Activated B cell treated with CpG ODN at 0.5 μM for 24 hours (primary cell): Measurements from ENCODE around the gene SEC23IP. TPM values are rescaled to one million over a fixed set of nuclear protein-coding genes. Genes with fewer than 3 reads are reported as not detected.
A peak's percentile ranks its signal among the peaks of the same experiment; 100 is the strongest.

ENCODE experiments used
- ATAC-seq: fragments of 200-7000 bp; cut with Tn5 transposase; one replicate; pipeline ENCODE4 v1.10.0; 2021; ENCODE audit warnings: low read depth, mild to moderate bottlenecking, moderate library complexity
- CTCF ChIA-PET: fragments of 350-600 bp; sonication (Branson Sonifier 250); formaldehyde crosslinking; loops from one replicate; lab custom pipeline; 2021; ENCODE audit warnings: antibody characterized with exemption; lab: Charles Lee
- POLR2A ChIA-PET: fragments of 350-600 bp; sonication (Branson Sonifier 250); formaldehyde crosslinking; loops from one replicate; lab custom pipeline; 2021; ENCODE audit warnings: antibody characterized with exemption; lab: Charles Lee
- DNase-seq: peaks from one replicate; pipeline ENCODE4 v3.0.0; 2022
- H3K27ac Mint-ChIP-seq: one replicate; pipeline ENCODE4 v1.8.0; 2020; ENCODE audit warnings: mixed read lengths
- H3K27me3 Mint-ChIP-seq: one replicate; pipeline ENCODE4 v1.8.0; 2021; ENCODE audit warnings: mixed read lengths
- H3K36me3 Mint-ChIP-seq: one replicate; pipeline ENCODE4 v1.8.0; 2021; ENCODE audit warnings: low read depth, mixed read lengths
- H3K4me1 Mint-ChIP-seq: one replicate; pipeline ENCODE4 v1.8.0; 2021; ENCODE audit warnings: mixed read lengths
- H3K4me3 Mint-ChIP-seq: one replicate; pipeline ENCODE4 v1.8.0; 2020; ENCODE audit warnings: mild to moderate bottlenecking, mixed read lengths
- H3K9me3 Mint-ChIP-seq: one replicate; pipeline ENCODE4 v1.8.0; 2020; ENCODE audit warnings: mixed read lengths
- CTCF ChIP-seq: fragments of 200-600 bp; IDR thresholded peaks from one replicate; pipeline ENCODE4 v1.8.0; 2022; ENCODE audit warnings: antibody characterized with exemption, mild to moderate bottlenecking
- intact Hi-C: fragments of 100-400 bp; cut with micrococcal nuclease; formaldehyde crosslinking; loops from one replicate; pipeline ENCODE4 v1.15.1; 2024
- total RNA-seq: library from RNA; stranded (reverse); gene quantifications from 2 replicates; pipeline ENCODE4 v1.2.3, GENCODE V29; 2022

Gene SEC23IP
- total RNA-seq, 1 donor from 2014 or later: 79.9 TPM

GRCh38 chr10:119859420-119860258 lies 32.9 kb upstream of the SEC23IP start:
- intact Hi-C loops: loop anchor here (1.0 to 5.0 kb wide), 9 partner anchors 14 to 662 kb away; partner anchors contain the start of gene INPP5F
- ATAC-seq (peak; percentile 50), DNase-seq (no peak)
- H3K4me3 Mint-ChIP-seq: no peak overlapping the region
- no peaks in the 10 kb centered on the region for H3K27me3 Mint-ChIP-seq
- peak; percentile 46 for TF ChIP-seq CTCF
- H3K36me3 Mint-ChIP-seq: peaks cover 33% of the 10 kb centered on the region
- H3K27ac Mint-ChIP-seq: no peak overlapping the region
- H3K9me3 Mint-ChIP-seq: peaks cover 4% of the 10 kb centered on the region
- ChIA-PET CTCF (interaction anchor here (0.6 to 7.2 kb wide), 21 partner anchors 8 to 711 kb away, joined by 3 to 113 read pairs (median 5); partner anchors contain the start of genes GRK5, INPP5F and MCMBP), POLR2A (interaction anchor here (0.5 to 1.3 kb wide), 6 partner anchors 12 to 768 kb away, joined by 3 to 5 read pairs (median 4); partner anchors contain the start of genes INPP5F and TIAL1)
- peaks cover 30% of the 10 kb centered on the region for H3K4me1 Mint-ChIP-seq

GRCh38 chr10:119860866-119861607 lies 31.5 kb upstream of the SEC23IP start:
- CTCF ChIA-PET: interaction anchor here (0.8 to 7.2 kb wide), 7 partner anchors 11 to 268 kb away, joined by 3 to 113 read pairs (median 9); partner anchors contain the start of gene MCMBP
- peak; percentile 67 for ATAC-seq
- intact Hi-C loops: no loop called here

GRCh38 chr10:119862524-119862923 lies 30.0 kb upstream of the SEC23IP start:
- Mint-ChIP-seq H3K9me3 (peaks cover 4% of the 10 kb centered on the region), H3K4me1 (peaks cover 32% of the 10 kb centered on the region), H3K27me3 (no peaks in the 10 kb centered on the region), H3K27ac (no peak overlapping the region), H3K36me3 (peaks cover 20% of the 10 kb centered on the region), H3K4me3 (no peak overlapping the region)
- intact Hi-C loops: no loop called here
- ChIA-PET CTCF (interaction anchor here (2.4 to 7.2 kb wide), 2 partner anchors 10 to 176 kb away, joined by 9 to 113 read pairs; partner anchors contain the start of gene MCMBP), POLR2A (interaction anchor here (1.1 kb wide), 1 partner anchor 9 kb away, joined by 4 read pairs; no protein-coding TSS in a partner anchor)
- no peak for DNase-seq
- no peak for ATAC-seq
- TF ChIP-seq CTCF: no peak

More at GRCh38 chr10:119860866-119861607, 31.5 kb upstream of the SEC23IP start:
- peaks cover 4% of the 10 kb centered on the region for H3K9me3 Mint-ChIP-seq
- H3K4me1 Mint-ChIP-seq: peaks cover 30% of the 10 kb centered on the region
- H3K27me3 Mint-ChIP-seq: no peaks in the 10 kb centered on the region
- H3K4me3 Mint-ChIP-seq: no peak overlapping the region
- POLR2A ChIA-PET: interaction anchor here (1.0 kb wide), 1 partner anchor 132 kb away, joined by 5 read pairs; no protein-coding TSS in a partner anchor
- H3K27ac Mint-ChIP-seq: peak overlapping the region; percentile 6
- H3K36me3 Mint-ChIP-seq: peaks cover 29% of the 10 kb centered on the region
- DNase-seq: no peak
- TF ChIP-seq CTCF: no peak

- Mint-ChIP-seq H3K27ac (peak overlapping the region; percentile 16), H3K36me3 (peaks cover 15% of the 10 kb centered on the region), H3K4me1 (peaks cover 41% of the 10 kb centered on the region), H3K4me3 (no peak overlapping the region), H3K27me3 (no peaks in the 10 kb centered on the region), H3K9me3 (peaks cover 4% of the 10 kb centered on the region)
- intact Hi-C loops: no loop called here
- no peak for ATAC-seq
- no peak for TF ChIP-seq CTCF
- CTCF ChIA-PET: no interaction called here
- no peak for DNase-seq
- POLR2A ChIA-PET: interaction anchor here (0.6 to 1.7 kb wide), 2 partner anchors 9 to 27 kb away, joined by 3 to 6 read pairs; partner anchors contain the start of gene MCMBP
Observed at GRCh38 chr10:119863951-119864565, 28.5 kb upstream of the SEC23IP start.
